ENCODE data around the gene CC2D1B.

Gene CC2D1B

GRCh38 chr1:52334906-52335528 is 31.0 kb downstream of the CC2D1B start:
- H3K4me3 ChIP-seq (ENCODE audit: low read length), result no peak overlapping the region
- DNase-seq (ENCODE audit: low read depth), result no peak
- no peak for TF ChIP-seq CTCF (IDR thresholded peaks at IDR 0.05; ENCODE audit: insufficient read depth, low read depth, low read length, missing control alignments)

- peak; percentile 24 for DNase-seq (ENCODE audit: low read depth)
- TF ChIP-seq CTCF (IDR thresholded peaks at IDR 0.05; ENCODE audit: insufficient read depth, low read depth, low read length, missing control alignments), result no peak
- no peak overlapping the region for H3K4me3 ChIP-seq (ENCODE audit: low read length)
Measured at GRCh38 chr1:52332411-52332810, 33.6 kb downstream of the CC2D1B start.

DNA sequence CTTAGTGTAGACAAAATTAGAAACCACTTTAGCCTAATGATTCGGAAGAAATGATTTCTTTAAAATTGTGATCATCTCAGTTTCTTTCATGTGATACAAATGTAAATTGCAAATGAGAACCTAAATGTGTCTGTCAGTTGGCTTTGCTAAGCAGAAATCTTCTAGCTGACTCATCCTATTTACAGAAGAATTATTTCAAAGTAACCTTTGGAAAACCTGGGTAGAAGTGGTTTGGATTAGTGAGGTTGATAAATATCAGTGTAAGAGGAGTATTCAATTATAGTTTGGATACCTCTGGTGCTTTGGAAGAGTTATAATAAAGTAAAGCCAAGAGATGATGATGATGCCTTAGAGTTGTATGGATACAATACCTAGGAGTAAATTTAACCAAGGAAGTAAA is 37.4 kb downstream of the CC2D1B start:
- TF ChIP-seq CTCF (IDR thresholded peaks at IDR 0.05; ENCODE audit: insufficient read depth, low read depth, low read length, missing control alignments), result no peak
- peak; percentile 10 for DNase-seq (ENCODE audit: low read depth)

DNA sequence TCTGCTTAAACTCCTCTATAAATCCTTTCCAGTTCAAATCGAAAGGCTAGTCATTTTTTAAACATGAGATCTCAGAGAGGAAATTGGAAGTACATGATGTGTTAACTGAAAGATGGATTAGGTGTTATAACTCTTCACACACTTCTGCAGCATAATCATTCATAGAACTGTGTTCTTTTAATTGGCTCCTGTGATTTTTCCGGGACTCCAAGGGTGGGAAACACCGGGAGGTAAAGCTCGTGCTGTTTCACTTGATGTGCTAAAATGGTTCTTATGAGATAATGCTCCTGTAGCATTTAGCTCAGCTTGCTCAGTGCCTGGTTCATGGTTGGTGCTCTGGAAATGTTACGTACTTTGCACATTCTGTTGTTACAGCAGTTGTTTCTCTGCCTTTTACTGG is 40.2 kb downstream of the CC2D1B start:
- TF ChIP-seq CTCF (IDR thresholded peaks at IDR 0.05; ENCODE audit: insufficient read depth, low read depth, low read length, missing control alignments), result no peak
- no peak for DNase-seq (ENCODE audit: low read depth)
- H3K4me3 ChIP-seq (ENCODE audit: low read length), result no peak overlapping the region

More for the DNA sequence above, 37.4 kb downstream of the CC2D1B start:
- H3K4me3 ChIP-seq (ENCODE audit: low read length), result no peak overlapping the region

- no peak overlapping the region for H3K4me3 ChIP-seq (ENCODE audit: low read length)
- peak; percentile 71 for DNase-seq (ENCODE audit: low read depth)
- TF ChIP-seq CTCF (IDR thresholded peaks at IDR 0.05; ENCODE audit: insufficient read depth, low read depth, low read length, missing control alignments), result no peak
Measured at GRCh38 chr1:52323731-52324130, 42.3 kb downstream of the CC2D1B start.

DNA sequence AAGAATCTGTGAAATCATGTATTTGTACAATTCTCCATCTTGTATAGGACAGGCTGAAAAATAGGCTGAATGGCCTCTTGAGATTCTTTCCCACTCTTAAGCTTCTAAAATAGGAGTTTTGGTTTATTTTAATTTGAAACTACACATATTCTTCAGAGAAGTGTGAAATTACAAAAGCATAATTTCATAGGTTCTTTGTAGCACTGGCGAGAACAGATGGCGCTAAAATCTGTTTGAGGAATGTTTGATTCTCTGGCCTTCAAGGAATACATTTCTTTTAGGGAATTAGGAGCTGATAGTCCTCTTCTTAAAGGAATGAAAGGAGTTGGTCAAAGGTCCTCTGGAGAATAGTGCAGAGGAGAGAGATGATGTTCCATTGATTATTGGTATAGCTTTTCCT is 44.9 kb downstream of the CC2D1B start:
- no peak for TF ChIP-seq CTCF (IDR thresholded peaks at IDR 0.05; ENCODE audit: insufficient read depth, low read depth, low read length, missing control alignments)
- DNase-seq (ENCODE audit: low read depth), result no peak
- no peak overlapping the region for H3K4me3 ChIP-seq (ENCODE audit: low read length)

All from epithelial cell of esophagus (primary cell).